Erythroblast (primary cell): Measurements from ENCODE around the gene MICOS13.

Experiments used
- GATA1 ChIP-seq: IDR thresholded peaks from 2 replicates; pipeline ENCODE4 v1.6.1; 2011; ENCODE audit warnings: low read depth, mild to moderate bottlenecking, control low read depth, low read length, moderate library complexity
- POLR2A ChIP-seq: IDR thresholded peaks from 2 replicates; pipeline ENCODE4 v1.6.1; 2011; ENCODE audit warnings: mild to moderate bottlenecking, low read length

DNA sequence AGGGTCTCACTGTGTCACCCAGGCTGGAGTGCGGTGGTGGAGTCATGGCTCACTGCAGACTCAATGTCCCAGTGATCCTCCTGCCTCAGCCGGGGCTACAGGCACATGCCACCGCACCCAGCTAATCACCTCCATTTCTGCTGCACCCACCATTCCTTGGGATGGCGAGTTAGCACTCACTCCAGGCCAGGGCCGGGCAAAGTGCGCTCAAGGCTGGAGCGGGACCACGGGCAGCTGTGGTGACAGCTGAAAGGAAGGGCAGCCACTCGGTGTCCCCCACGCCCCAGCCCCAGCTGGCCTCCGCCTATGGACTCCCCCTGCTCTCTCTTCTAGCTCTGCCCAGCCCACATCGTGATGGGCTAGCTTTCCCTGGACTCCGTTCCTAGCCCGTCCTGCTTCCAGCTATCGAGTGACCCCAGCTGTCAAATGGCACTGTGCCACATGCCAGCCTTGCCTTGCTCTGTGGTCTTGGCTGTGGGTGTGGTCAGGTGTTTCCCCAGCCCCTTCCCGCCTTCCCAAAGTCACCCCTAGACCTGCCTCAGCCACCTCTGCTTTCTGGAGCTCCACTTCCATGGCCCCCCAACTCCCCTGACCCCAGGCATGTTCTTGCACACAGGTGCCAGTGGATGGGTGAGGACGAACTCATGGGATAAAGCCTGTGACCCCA, 4.1 kb downstream of the MICOS13 start:
- TF ChIP-seq POLR2A (no peak), GATA1 (no peak)
